ENCODE measurements around the gene PAK1.
"Not testable (repeated sequence)": the region's sequence is repeated elsewhere in the genome, so short reads cannot be mapped to it uniquely, and the experiment has no call there.

PAK1 gene

GRCh38 chr11:77508019-77508418 is 34.1 kb upstream of the PAK1 start:
- Histone ChIP-seq H3K9me3 (ENCODE audit: control insufficient read depth, low read length) (no peaks in the 10 kb centered on the region), H3K27ac (ENCODE audit: low read depth, low read length, severe bottlenecking) (no peak overlapping the region), H3K4me1 (ENCODE audit: control insufficient read depth, insufficient read depth, low read length, poor library complexity, severe bottlenecking) (peaks cover 1% of the 10 kb centered on the region), H3K36me3 (ENCODE audit: control insufficient read depth, insufficient read depth, low read length) (no peaks in the 10 kb centered on the region), H3K4me3 (ENCODE audit: extremely low read depth, insufficient read depth, low read length, poor library complexity, severe bottlenecking) (no peak overlapping the region)
- WGBS, 2 experiments (ENCODE audit: insufficient coverage in 2 of 2), result no CpG with 5 or more reads among the region's 2 CpGs

- Histone ChIP-seq H3K36me3 (ENCODE audit: control insufficient read depth, insufficient read depth, low read length) (no peaks in the 10 kb centered on the region), H3K9me3 (ENCODE audit: control insufficient read depth, low read length) (no peaks in the 10 kb centered on the region), H3K4me3 (ENCODE audit: extremely low read depth, insufficient read depth, low read length, poor library complexity, severe bottlenecking) (no peak overlapping the region), H3K4me1 (ENCODE audit: control insufficient read depth, insufficient read depth, low read length, poor library complexity, severe bottlenecking) (peaks cover 4% of the 10 kb centered on the region), H3K27ac (ENCODE audit: low read depth, low read length, severe bottlenecking) (no peak overlapping the region)
- 83 to 91% methylated on average over 2 of the region's 2 CpGs for WGBS, 2 experiments (ENCODE audit: insufficient coverage in 2 of 2)
Measured at GRCh38 chr11:77506857-77507256, 33.0 kb upstream of the PAK1 start.

- H3K27ac ChIP-seq (ENCODE audit: low read depth, low read length, severe bottlenecking), result no peak overlapping the region
- H3K9me3 ChIP-seq (ENCODE audit: control insufficient read depth, low read length), result no peaks in the 10 kb centered on the region
- H3K36me3 ChIP-seq (ENCODE audit: control insufficient read depth, insufficient read depth, low read length), result no peaks in the 10 kb centered on the region
- 78% methylated on average over 1 of the region's 3 CpGs; no CpG with 5 or more reads in 1 of the 2 experiments for WGBS, 2 experiments (ENCODE audit: insufficient coverage in 2 of 2)
- H3K4me1 ChIP-seq (ENCODE audit: control insufficient read depth, insufficient read depth, low read length, poor library complexity, severe bottlenecking), result peaks cover 4% of the 10 kb centered on the region
- no peak overlapping the region for H3K4me3 ChIP-seq (ENCODE audit: extremely low read depth, insufficient read depth, low read length, poor library complexity, severe bottlenecking)
Measured at GRCh38 chr11:77505956-77506355, 32.1 kb upstream of the PAK1 start.

GRCh38 chr11:77503006-77503405 is 29.1 kb upstream of the PAK1 start:
- Histone ChIP-seq H3K4me3 (ENCODE audit: extremely low read depth, insufficient read depth, low read length, poor library complexity, severe bottlenecking) (no peak overlapping the region), H3K36me3 (ENCODE audit: control insufficient read depth, insufficient read depth, low read length) (no peaks in the 10 kb centered on the region), H3K4me1 (ENCODE audit: control insufficient read depth, insufficient read depth, low read length, poor library complexity, severe bottlenecking) (peaks cover 4% of the 10 kb centered on the region), H3K27ac (ENCODE audit: low read depth, low read length, severe bottlenecking) (no peak overlapping the region), H3K9me3 (ENCODE audit: control insufficient read depth, low read length) (no peaks in the 10 kb centered on the region)
- WGBS, 2 experiments (ENCODE audit: insufficient coverage in 2 of 2), result 86 to 94% methylated on average over 3 of the region's 3 CpGs

- peaks cover 4% of the 10 kb centered on the region for H3K4me1 ChIP-seq (ENCODE audit: control insufficient read depth, insufficient read depth, low read length, poor library complexity, severe bottlenecking)
- no peak overlapping the region for H3K27ac ChIP-seq (ENCODE audit: low read depth, low read length, severe bottlenecking)
- H3K9me3 ChIP-seq (ENCODE audit: control insufficient read depth, low read length), result no peaks in the 10 kb centered on the region
- WGBS, 2 experiments (ENCODE audit: insufficient coverage in 2 of 2), result 100% methylated on average over 1 of the region's 4 CpGs
- no peak overlapping the region for H3K4me3 ChIP-seq (ENCODE audit: extremely low read depth, insufficient read depth, low read length, poor library complexity, severe bottlenecking)
- no peaks in the 10 kb centered on the region for H3K36me3 ChIP-seq (ENCODE audit: control insufficient read depth, insufficient read depth, low read length)
Measured at GRCh38 chr11:77502346-77502905, 28.5 kb upstream of the PAK1 start.

- peaks cover 4% of the 10 kb centered on the region for H3K4me1 ChIP-seq (ENCODE audit: control insufficient read depth, insufficient read depth, low read length, poor library complexity, severe bottlenecking)
- WGBS, 2 experiments (ENCODE audit: insufficient coverage in 2 of 2), result 33 to 50% methylated on average over 1 of the region's 2 CpGs
- no peak overlapping the region for H3K4me3 ChIP-seq (ENCODE audit: extremely low read depth, insufficient read depth, low read length, poor library complexity, severe bottlenecking)
- H3K9me3 ChIP-seq (ENCODE audit: control insufficient read depth, low read length), result no peaks in the 10 kb centered on the region
- no peaks in the 10 kb centered on the region for H3K36me3 ChIP-seq (ENCODE audit: control insufficient read depth, insufficient read depth, low read length)
- no peak overlapping the region for H3K27ac ChIP-seq (ENCODE audit: low read depth, low read length, severe bottlenecking)
Measured at GRCh38 chr11:77501758-77502157, 27.9 kb upstream of the PAK1 start.

GRCh38 chr11:77497368-77497767 is 23.5 kb upstream of the PAK1 start:
- Histone ChIP-seq H3K4me1 (ENCODE audit: control insufficient read depth, insufficient read depth, low read length, poor library complexity, severe bottlenecking) (no peaks in the 10 kb centered on the region), H3K9me3 (ENCODE audit: control insufficient read depth, low read length) (no peaks in the 10 kb centered on the region), H3K36me3 (ENCODE audit: control insufficient read depth, insufficient read depth, low read length) (no peaks in the 10 kb centered on the region), H3K4me3 (ENCODE audit: extremely low read depth, insufficient read depth, low read length, poor library complexity, severe bottlenecking) (no peak overlapping the region), H3K27ac (ENCODE audit: low read depth, low read length, severe bottlenecking) (no peak overlapping the region)
- WGBS, 2 experiments (ENCODE audit: insufficient coverage in 2 of 2), result no CpG with 5 or more reads among the region's 1 CpG

GRCh38 chr11:77495526-77495925 is 21.6 kb upstream of the PAK1 start:
- 100% methylated on average over 1 of the region's 1 CpG; no CpG with 5 or more reads in 1 of the 2 experiments for WGBS, 2 experiments (ENCODE audit: insufficient coverage in 2 of 2)
- Histone ChIP-seq H3K36me3 (ENCODE audit: control insufficient read depth, insufficient read depth, low read length) (no peaks in the 10 kb centered on the region), H3K4me1 (ENCODE audit: control insufficient read depth, insufficient read depth, low read length, poor library complexity, severe bottlenecking) (no peaks in the 10 kb centered on the region), H3K27ac (ENCODE audit: low read depth, low read length, severe bottlenecking) (no peak overlapping the region), H3K9me3 (ENCODE audit: control insufficient read depth, low read length) (no peaks in the 10 kb centered on the region), H3K4me3 (ENCODE audit: extremely low read depth, insufficient read depth, low read length, poor library complexity, severe bottlenecking) (no peak overlapping the region)

- H3K4me1 ChIP-seq (ENCODE audit: control insufficient read depth, insufficient read depth, low read length, poor library complexity, severe bottlenecking); H3K27ac ChIP-seq (ENCODE audit: low read depth, low read length, severe bottlenecking); H3K4me3 ChIP-seq (ENCODE audit: extremely low read depth, insufficient read depth, low read length, poor library complexity, severe bottlenecking); H3K36me3 ChIP-seq (ENCODE audit: control insufficient read depth, insufficient read depth, low read length); H3K9me3 ChIP-seq (ENCODE audit: control insufficient read depth, low read length): not testable (repeated sequence)
- 92 to 100% methylated on average over 2 to 5 of the region's 28 CpGs for WGBS, 2 experiments (ENCODE audit: insufficient coverage in 2 of 2)
Measured at GRCh38 chr11:77490035-77490434, 16.1 kb upstream of the PAK1 start.

- 86 to 95% methylated on average over 1 to 2 of the region's 2 CpGs for WGBS, 2 experiments (ENCODE audit: insufficient coverage in 2 of 2)
- Histone ChIP-seq H3K4me1 (ENCODE audit: control insufficient read depth, insufficient read depth, low read length, poor library complexity, severe bottlenecking) (no peaks in the 10 kb centered on the region), H3K9me3 (ENCODE audit: control insufficient read depth, low read length) (no peaks in the 10 kb centered on the region), H3K36me3 (ENCODE audit: control insufficient read depth, insufficient read depth, low read length) (no peaks in the 10 kb centered on the region), H3K4me3 (ENCODE audit: extremely low read depth, insufficient read depth, low read length, poor library complexity, severe bottlenecking) (no peak overlapping the region), H3K27ac (ENCODE audit: low read depth, low read length, severe bottlenecking) (no peak overlapping the region)
Measured at GRCh38 chr11:77487790-77488189, 13.9 kb upstream of the PAK1 start.

- Histone ChIP-seq H3K9me3 (ENCODE audit: control insufficient read depth, low read length) (no peaks in the 10 kb centered on the region), H3K36me3 (ENCODE audit: control insufficient read depth, insufficient read depth, low read length) (no peaks in the 10 kb centered on the region), H3K4me3 (ENCODE audit: extremely low read depth, insufficient read depth, low read length, poor library complexity, severe bottlenecking) (no peak overlapping the region), H3K27ac (ENCODE audit: low read depth, low read length, severe bottlenecking) (no peak overlapping the region), H3K4me1 (ENCODE audit: control insufficient read depth, insufficient read depth, low read length, poor library complexity, severe bottlenecking) (no peaks in the 10 kb centered on the region)
- no CpG with 5 or more reads among the region's 2 CpGs for WGBS, 2 experiments (ENCODE audit: insufficient coverage in 2 of 2)
Measured at GRCh38 chr11:77479746-77480352, 6.0 kb upstream of the PAK1 start.

All from mesodermal cell (in vitro differentiated cells).